ENCODE data around the gene JAG2.

DNA sequence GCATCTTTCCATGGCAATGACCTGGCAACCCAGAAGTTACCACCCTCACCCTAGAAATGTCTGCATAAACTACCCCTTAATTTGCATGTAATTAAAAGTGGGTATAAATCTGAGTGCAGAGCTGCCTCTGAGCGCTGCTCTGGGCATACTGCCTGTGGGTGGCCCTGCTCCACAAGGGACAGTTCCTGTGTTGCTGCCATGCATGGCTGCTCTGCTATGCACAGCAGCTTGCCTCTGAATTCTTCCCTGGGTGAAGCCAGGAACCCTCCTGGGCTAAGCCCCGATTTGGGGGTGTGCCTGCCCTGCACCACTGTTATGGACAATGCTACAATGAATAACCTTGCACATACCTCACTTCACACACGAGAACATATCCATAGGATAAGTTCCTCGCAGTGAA lies 67.7 kb downstream of the JAG2 start:
- TF ChIP-seq EZH2 (IDR thresholded peaks at IDR 0.05) (no peak), POLR2AphosphoS5 (IDR thresholded peaks at IDR 0.05; ENCODE audit: borderline replicate concordance, low read depth, low read length) (no peak)
